OCI-LY3 (cell line): ENCODE results near the gene ASTE1.

Experiments used
- CTCF ChIP-seq: fragments of 200-600, 300-600 bp; sonication (generic); IDR thresholded peaks from 2 replicates; pipeline ENCODE4 v1.5.1; 2014; ENCODE audit warnings: antibody characterized with exemption, low read length, low read depth
- EZH2phosphoT487 ChIP-seq: fragments of 200-600 bp; shearing (Covaris generic); IDR thresholded peaks from 2 replicates; pipeline ENCODE4 v1.6.1; 2018; ENCODE audit warnings: antibody characterized with exemption, mixed run types, low read depth

DNA sequence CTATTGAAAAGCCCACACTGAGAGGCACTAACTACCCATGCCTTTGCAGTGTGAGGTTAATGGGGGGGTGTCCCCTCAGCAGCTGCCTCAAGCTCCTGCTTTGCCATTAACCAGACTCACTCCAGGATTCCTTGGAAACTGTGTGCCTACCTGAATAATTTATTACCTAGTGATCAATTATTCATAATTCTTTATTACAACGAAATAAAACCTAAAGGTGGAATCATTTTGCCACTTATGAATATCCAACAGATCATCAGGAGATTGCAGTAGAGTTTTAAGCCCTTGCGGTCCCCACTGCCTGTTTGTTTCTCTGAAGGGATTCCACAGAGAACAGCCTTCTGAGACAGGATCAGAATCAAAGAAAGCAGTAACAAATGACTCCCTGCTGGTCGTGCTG, 23.4 kb upstream of the ASTE1 start:
- TF ChIP-seq CTCF (no peak), EZH2phosphoT487 (no peak)
